Subcutaneous adipose tissue (tissue), 4 donors: ENCODE measurements around the gene TCF7L2. TPM values are rescaled to one million over a fixed set of nuclear protein-coding genes. Genes with fewer than 3 reads are reported as not detected.

ENCODE experiments used
- total RNA-seq, 4 donors: library from RNA; depleted of rRNA; stranded (reverse); fragments of >200 nt; gene quantifications; one replicate each; pipeline ENCODE4 v1.1.0, GENCODE V29; 2016
- TF ChIP-seq, protein P1 (sequence below): fragments of 450-650 bp; IDR thresholded peaks from one replicate; pipeline ENCODE4 v1.5.1; 2016; ENCODE audit warnings: low read depth, mild to moderate bottlenecking, control low read depth, antibody characterized with exemption, moderate library complexity

TCF7L2 gene
- total RNA-seq, 4 donors from 2014 or later: 24.3 to 70.1 (median 43.5) TPM

DNA sequence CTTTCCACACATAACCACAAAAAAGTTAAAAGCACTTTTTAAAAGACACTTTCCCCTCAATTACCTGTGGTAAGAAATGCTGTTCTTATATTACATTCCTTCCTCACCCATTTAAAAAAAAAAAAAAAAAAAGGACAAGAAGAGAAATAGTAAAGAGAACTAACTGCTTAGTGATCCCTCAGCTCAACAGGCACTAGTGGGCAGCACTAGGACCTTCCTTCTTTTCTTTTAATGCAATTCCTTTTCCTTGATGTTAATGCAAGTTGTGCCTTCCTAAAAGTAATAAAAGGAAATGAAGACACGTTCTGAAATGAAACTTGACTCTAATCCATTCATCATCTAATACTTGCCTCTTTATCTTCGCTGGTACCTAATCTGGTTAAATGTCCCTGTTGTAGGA is 189.7 kb downstream of the TCF7L2 start:
- TF ChIP-seq, protein P1, sequence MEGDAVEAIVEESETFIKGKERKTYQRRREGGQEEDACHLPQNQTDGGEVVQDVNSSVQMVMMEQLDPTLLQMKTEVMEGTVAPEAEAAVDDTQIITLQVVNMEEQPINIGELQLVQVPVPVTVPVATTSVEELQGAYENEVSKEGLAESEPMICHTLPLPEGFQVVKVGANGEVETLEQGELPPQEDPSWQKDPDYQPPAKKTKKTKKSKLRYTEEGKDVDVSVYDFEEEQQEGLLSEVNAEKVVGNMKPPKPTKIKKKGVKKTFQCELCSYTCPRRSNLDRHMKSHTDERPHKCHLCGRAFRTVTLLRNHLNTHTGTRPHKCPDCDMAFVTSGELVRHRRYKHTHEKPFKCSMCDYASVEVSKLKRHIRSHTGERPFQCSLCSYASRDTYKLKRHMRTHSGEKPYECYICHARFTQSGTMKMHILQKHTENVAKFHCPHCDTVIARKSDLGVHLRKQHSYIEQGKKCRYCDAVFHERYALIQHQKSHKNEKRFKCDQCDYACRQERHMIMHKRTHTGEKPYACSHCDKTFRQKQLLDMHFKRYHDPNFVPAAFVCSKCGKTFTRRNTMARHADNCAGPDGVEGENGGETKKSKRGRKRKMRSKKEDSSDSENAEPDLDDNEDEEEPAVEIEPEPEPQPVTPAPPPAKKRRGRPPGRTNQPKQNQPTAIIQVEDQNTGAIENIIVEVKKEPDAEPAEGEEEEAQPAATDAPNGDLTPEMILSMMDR: no peak

DNA sequence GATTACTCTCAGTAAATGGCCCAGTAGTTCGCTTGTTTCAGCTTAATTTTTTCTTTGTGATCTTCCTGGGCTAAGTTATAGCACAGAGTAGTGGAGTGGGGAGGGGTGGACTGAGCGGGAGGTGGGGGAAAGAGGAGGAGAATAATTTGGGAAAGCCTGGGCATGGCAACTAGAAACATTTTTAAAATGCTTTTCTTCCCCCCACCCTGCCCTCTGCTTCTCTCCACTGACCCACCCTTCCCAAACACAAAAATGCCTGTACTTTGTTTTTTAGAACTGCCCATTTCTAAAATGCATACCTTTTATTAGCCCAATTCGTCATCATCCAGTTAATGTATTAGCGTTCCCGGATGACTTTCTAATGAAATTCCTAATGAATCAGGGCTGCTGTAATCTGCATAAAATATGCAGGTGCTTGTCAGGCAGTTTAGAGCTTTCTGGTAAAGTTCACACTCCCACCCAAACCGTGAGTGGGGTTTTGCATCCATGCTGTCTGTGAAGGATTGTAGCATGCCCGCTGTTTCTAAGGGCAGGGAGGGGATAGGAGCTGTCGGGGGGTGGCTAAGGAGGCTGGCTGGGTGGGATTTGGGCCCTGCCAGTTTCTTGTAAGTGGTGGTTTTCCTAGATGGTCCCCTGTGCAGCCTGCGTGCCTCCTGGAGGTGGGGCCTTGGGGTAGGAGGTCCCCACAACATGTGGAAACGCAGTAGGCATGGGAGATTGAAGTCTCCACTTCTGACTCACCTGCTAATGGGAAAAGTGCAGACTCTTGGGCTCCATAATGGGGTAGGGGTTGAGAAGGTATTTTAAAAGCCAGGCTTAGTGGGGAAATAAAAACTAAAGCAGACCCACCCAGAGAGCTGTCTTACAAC is 190.3 kb downstream of the TCF7L2 start:
- TF ChIP-seq, protein P1: no peak

DNA sequence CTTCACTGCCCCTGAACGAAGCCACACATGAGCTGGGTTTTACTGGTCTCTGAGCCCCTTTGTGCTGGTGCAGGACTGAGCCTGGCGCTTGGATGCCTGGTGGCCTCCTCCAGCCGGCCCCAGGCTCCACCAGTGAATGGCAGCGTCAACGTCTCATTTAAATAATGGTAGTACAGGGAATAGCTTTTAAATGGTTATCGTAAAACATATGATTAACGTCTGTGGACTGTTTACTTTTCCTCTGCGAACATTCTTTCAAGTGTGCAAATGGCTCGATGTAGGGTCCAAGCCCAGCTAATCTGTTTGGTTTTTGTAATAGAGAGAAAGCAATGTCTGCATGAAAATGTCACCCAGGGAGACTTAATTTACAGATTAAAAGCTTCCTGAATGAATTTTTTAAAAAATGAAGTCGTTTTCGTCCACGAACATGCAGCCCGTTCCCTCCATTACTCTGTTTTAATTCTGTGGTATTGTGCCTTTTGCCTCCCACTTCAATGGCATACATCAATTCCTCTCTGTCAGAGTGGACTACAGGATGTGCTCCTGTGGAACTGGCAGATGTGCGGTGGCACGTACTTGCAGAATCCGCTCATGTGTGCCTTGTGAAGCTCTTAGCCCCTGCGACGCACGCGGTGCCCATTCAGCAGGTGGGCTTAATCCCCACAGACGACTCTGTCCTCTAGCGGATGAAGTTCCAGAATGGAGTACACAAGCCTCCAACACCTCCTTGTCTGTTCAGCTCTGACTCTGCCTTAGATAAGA is 192.7 kb downstream of the TCF7L2 start:
- TF ChIP-seq, protein P1: no peak

DNA sequence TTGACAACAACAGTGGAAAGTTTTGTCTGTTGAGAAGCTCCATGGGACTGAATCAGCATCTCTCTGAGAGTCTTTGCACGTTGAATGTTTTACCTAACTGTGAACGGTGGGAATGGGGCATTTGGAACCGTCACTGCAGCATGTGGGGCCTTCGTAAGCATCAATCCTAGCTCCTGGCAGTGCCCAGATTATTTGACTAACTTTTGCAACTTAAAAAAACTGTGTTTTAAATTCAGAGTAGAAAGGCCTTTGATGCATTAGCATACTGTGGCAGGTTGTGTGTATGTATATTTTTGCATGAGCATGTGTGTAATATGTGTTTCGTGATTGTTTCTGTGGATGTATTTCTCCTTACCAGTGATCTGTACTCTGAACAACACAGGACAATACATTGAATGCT is 194.5 kb downstream of the TCF7L2 start:
- TF ChIP-seq, protein P1: no peak

DNA sequence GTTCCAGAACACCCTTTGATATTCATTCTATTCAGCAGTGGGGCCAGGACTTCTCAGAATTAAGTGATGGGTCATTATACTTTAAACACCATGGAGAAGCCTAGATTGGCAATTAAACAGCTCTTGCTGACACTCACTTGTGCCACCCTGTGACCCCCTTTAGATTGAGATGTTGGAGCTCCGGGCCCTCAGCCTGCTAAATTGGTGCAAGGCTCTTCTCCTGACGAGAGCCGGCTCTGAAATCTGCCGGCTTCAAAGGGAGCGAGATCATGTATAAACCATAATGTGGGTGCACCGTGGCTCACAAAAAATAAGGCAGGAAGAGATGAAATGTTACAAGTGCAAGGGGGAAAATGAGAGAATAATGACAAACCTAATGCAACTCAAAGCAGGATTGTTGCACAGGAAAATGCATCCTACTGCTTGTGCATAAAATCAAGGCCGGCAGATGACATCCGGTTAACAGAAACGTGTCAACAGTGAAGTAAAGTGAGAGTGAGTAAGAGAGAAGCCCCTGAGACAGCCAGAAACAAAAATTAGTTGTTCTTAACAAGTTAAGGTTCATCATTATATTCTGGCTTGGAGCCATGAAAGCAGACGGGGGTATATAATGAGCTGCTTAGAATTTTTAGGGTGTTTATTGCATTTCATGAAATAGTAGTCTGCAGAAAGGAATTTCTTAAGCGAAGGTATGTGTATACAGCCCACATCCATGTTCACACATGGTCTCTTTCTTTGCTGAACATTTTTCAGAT is 198.2 kb downstream of the TCF7L2 start:
- TF ChIP-seq, protein P1: no peak

DNA sequence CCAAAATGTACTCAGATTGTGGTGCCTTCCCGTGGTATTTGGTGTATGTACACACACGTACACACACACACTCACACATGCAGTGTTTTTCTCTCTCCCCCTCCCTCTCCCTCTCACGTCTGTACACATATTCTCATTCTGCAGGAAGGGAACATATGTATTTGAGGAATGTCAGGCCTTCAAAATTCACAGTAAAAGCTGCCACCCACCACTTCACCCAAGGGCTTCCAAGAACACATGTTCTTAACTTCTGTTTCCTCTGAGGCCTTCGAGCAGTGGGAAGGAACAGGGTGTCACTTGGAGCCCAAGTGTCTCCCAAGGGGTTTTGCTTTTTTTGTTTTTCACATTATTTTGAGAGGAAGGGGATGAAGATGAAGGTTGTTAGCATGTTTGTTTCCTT is 198.9 kb downstream of the TCF7L2 start:
- TF ChIP-seq, protein P1: no peak
